Gastroesophageal sphincter (tissue), 4 donors: ENCODE results near the gene IL2RA. TPM values are rescaled to one million over a fixed set of nuclear protein-coding genes. Genes with fewer than 3 reads are reported as not detected.

Experiments used
- ATAC-seq: fragments of 150-250 bp; one replicate; pipeline ENCODE4 v1.9.1; 2016; ENCODE audit warnings: mild to moderate bottlenecking, moderate library complexity
- H3K27ac ChIP-seq, 4 donors: fragments of 200-600 bp; sonication (generic) in 3 of 4; 1 replicate in 3 of 4; 2 replicates in 1 of 4; pipeline ENCODE4 v1.5.1; 2016 to 2019
- H3K27me3 ChIP-seq: fragments of 200-600 bp; sonication (generic); one replicate; pipeline ENCODE4 v1.5.1; 2019
- H3K36me3 ChIP-seq, 2 donors: fragments of 200-600 bp; sonication (generic); one replicate each; pipeline ENCODE4 v1.5.1; 2019; ENCODE audit warnings: control low read depth in 1 of 2
- H3K4me1 ChIP-seq, 3 donors: fragments of 200-600 bp; sonication (generic); 1 replicate in 2 of 3; 2 replicates in 1 of 3; pipeline ENCODE4 v1.5.1; 2016 to 2019; ENCODE audit warnings: control low read depth in 2 of 3
- H3K4me3 ChIP-seq, 2 donors: fragments of 200-600 bp; sonication (generic); one replicate each; pipeline ENCODE4 v1.5.1; 2019; ENCODE audit warnings: mild to moderate bottlenecking in 1 of 2, moderate library complexity in 1 of 2
- H3K9me3 ChIP-seq, 3 donors: fragments of 200-600 bp; sonication (generic); one replicate each; pipeline ENCODE4 v1.5.1; 2017 to 2019; ENCODE audit warnings: control low read depth in 2 of 3
- EP300 ChIP-seq: sonication (generic); formaldehyde crosslinking; IDR thresholded peaks from one replicate; pipeline ENCODE4 v1.6.1; 2017; ENCODE audit warnings: antibody characterized with exemption, mild to moderate bottlenecking
- POLR2A ChIP-seq, 2 donors: fragments of 450-650 bp; IDR thresholded peaks; one replicate each; pipeline ENCODE4 v1.6.1; 2017; ENCODE audit warnings: antibody characterized with exemption in 2 of 2, mild to moderate bottlenecking in 2 of 2, moderate library complexity in 1 of 2
- POLR2AphosphoS5 ChIP-seq: sonication (generic); formaldehyde crosslinking; IDR thresholded peaks from one replicate; pipeline ENCODE4 v1.6.1; 2017; ENCODE audit warnings: antibody characterized with exemption
- WGBS, 2 donors: methylation state at CpG; one replicate each; pipeline ENCODE4 v1.1.5; 2018; ENCODE audit warnings: low coverage in 1 of 2; 5-methylcytosine and 5-hydroxymethylcytosine counted together
- total RNA-seq, 4 donors: library from RNA; depleted of rRNA; stranded (reverse); fragments of >200 nt; gene quantifications; one replicate each; pipeline ENCODE4 v1.1.0, GENCODE V29; 2016
- TF ChIP-seq, protein P1 (sequence below), 4 experiments: fragments of 200-600 bp in 2 of 4; fragments of 450-650 bp in 2 of 4; sonication (generic) in 1 of 4; IDR thresholded peaks; one replicate each; pipeline ENCODE4 v1.5.1; 2017 to 2019; ENCODE audit warnings: antibody characterized with exemption in 4 of 4, mild to moderate bottlenecking in 2 of 4, moderate library complexity in 2 of 4

IL2RA gene
- total RNA-seq, 4 donors from 2014 or later: 0.31 to 16.3 (median 0.50) TPM

DNA sequence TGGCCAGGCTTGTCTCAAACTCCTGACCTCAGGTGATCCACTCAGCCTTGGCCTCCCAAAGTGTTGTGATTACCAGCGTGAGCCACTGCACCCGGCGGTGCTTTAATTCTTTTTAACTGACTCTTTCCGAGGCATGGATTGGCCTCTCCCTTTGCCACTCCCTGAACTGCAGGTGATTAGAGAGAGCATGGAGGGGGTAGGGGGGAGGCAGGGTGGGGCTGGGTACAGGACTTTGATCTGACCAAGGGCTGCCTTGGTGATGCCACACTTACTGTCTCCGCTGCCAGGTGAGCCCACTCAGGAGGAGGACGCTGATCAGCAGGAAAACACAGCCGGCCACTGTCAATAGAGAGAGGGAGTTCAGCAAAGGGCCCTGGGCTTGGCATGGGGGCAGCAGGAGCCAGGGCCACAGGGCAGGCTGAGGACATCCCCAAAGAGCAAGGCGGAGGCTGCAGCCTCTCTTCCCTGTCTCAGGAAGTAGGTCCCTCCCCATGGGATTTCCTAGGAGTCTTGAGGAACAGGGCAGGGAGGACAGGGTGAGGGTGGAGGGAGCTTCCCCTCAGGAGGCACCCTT lies 44.3 kb downstream of the IL2RA start:
- no CpG with 5 or more reads among the region's 8 CpGs for WGBS, 2 donors
- H3K27ac ChIP-seq: peak overlapping the region in 3 of 4 donors; percentile 48 to 60 (median 51)
- H3K9me3 ChIP-seq: no peaks in the 10 kb centered on the region
- TF ChIP-seq POLR2A (IDR thresholded peaks at IDR 0.05) (no peak), EP300 (no peak), POLR2AphosphoS5 (no peak)
- TF ChIP-seq, protein P1, sequence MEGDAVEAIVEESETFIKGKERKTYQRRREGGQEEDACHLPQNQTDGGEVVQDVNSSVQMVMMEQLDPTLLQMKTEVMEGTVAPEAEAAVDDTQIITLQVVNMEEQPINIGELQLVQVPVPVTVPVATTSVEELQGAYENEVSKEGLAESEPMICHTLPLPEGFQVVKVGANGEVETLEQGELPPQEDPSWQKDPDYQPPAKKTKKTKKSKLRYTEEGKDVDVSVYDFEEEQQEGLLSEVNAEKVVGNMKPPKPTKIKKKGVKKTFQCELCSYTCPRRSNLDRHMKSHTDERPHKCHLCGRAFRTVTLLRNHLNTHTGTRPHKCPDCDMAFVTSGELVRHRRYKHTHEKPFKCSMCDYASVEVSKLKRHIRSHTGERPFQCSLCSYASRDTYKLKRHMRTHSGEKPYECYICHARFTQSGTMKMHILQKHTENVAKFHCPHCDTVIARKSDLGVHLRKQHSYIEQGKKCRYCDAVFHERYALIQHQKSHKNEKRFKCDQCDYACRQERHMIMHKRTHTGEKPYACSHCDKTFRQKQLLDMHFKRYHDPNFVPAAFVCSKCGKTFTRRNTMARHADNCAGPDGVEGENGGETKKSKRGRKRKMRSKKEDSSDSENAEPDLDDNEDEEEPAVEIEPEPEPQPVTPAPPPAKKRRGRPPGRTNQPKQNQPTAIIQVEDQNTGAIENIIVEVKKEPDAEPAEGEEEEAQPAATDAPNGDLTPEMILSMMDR (IDR thresholded peaks at IDR 0.05): no peak
- ATAC-seq: no peak
- peaks cover 5% of the 10 kb centered on the region for H3K27me3 ChIP-seq
- no peaks in the 10 kb centered on the region for H3K4me1 ChIP-seq
- H3K4me3 ChIP-seq: no peak overlapping the region
- no peaks in the 10 kb centered on the region for H3K36me3 ChIP-seq

DNA sequence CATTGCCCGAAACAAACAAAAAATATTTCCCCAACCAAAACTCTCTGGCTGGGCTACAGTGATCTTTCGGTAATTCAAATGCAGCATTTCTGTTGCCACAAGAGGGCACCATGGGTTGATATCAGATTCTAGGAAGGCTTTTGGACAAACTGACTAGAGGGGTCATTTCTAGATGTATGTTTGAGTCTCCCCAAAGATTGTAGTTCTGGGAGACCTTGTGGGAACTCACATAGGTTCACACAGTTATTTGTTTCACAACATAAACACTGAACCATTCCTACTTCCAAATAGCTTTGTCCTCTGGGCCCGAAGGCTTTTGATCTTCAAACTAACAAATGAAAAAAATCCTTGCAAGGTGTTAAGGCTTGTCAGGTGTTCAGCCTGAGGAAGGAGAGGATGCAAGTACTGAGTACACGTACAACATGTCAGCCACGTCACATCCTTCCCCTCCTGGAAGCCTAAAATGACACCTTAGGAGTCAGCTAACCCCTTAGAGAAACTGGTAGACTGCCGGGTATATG lies 47.9 kb downstream of the IL2RA start:
- no peak overlapping the region for H3K4me3 ChIP-seq
- 51 to 65% methylated on average over 6 of the region's 6 CpGs for WGBS, 2 donors
- peaks cover 3% of the 10 kb centered on the region for H3K27me3 ChIP-seq
- TF ChIP-seq, protein P1 (IDR thresholded peaks at IDR 0.05): peak; percentile 34 to 68 (median 62)
- TF ChIP-seq EP300: no peak
- H3K9me3 ChIP-seq: no peaks in the 10 kb centered on the region
- peak overlapping the region in 1 of 4 donors; percentile 6 for H3K27ac ChIP-seq
- no peaks in the 10 kb centered on the region for H3K4me1 ChIP-seq
- H3K36me3 ChIP-seq: no peaks in the 10 kb centered on the region
- peak; percentile 44 for ATAC-seq

DNA sequence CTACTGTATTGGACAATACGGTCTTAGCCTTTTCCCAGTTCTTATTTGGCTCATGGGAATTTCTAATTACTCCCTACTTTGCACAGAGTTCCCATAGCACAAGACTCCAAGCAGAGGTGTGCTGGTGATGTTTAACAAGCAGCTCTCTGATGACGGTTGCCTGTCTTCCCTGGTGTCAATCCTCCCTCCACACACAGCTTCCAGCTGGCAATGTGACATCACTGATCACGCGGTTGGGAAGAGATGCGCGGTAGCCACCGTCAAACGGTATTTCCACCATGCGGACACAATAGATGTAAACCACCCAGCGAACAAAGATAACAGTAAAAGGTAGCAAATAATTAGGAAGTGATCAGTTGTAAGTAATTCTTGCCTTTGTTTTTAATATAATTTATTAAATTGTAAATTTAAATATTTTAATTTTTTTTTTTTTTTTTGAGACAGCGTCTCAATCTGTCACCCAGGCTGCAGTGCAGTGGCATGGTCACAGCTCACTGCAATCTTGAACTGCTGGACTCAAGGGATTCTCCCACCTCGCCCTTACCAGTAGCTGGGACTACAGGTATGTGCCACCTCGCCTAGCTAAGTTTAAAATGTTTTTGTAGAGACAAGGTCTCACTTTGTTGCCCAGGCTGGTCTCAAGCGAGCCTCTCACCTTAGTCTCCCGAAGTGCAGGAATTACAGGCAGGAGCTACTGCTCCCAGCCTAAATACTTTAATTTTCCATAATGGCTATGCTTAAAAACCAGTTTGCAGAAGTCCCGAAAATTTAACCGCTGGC lies 48.6 kb downstream of the IL2RA start:
- Histone ChIP-seq H3K27me3 (peaks cover 3% of the 10 kb centered on the region), H3K4me3 (no peak overlapping the region), H3K36me3 (no peaks in the 10 kb centered on the region), H3K27ac (peak overlapping the region in 1 of 4 donors; percentile 6), H3K4me1 (no peaks in the 10 kb centered on the region), H3K9me3 (no peaks in the 10 kb centered on the region)
- no peak for ATAC-seq
- no peak for TF ChIP-seq EP300
- no peak for TF ChIP-seq POLR2AphosphoS5
- TF ChIP-seq, protein P1 (IDR thresholded peaks at IDR 0.05): no peak
- no peak for TF ChIP-seq POLR2A (IDR thresholded peaks at IDR 0.05)
- 80 to 84% methylated on average over 9 to 17 of the region's 17 CpGs for WGBS, 2 donors

DNA sequence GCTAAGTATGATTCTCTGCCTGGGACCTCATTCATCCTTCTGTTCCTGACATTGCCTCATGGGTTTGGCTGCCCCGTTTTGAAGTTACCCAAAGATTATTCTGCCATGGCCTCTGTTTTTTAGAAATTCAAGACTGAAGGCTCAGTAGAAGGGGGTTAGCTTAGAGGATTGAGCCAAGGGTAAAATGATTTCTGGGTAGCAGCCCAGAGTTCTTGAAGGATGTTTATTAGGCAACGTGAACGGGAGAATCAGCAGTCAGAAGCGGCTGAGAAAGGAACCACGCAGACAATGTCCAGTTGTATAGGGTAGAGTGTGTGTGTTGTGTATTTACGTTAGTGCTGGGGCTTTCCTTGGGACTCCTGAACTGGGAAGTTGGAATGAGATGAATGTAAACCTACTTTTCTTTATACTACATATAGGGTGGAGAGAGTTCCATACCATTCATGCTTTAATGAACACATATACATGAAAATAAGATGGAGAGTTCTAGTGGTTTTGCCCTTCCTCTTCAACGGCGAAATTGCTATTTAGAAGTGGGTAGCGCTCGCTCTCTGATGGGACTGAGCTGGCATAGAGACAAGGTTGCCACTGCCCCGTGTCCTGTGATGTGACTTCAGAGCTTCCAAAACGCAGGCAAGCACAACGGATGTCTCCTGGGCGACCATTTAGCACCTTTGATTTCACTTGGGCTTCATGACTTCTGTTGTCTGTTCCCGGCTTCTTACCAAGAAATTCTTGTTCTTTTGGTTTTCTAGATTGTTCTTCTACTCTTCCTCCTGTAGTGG lies 49.9 kb downstream of the IL2RA start:
- Histone ChIP-seq H3K27ac (no peak overlapping the region), H3K4me3 (no peak overlapping the region), H3K27me3 (peaks cover 3% of the 10 kb centered on the region), H3K9me3 (peaks cover 0 to 10% (median 0%) of the 10 kb centered on the region in 3 donors), H3K4me1 (no peaks in the 10 kb centered on the region), H3K36me3 (no peaks in the 10 kb centered on the region)
- TF ChIP-seq POLR2A (IDR thresholded peaks at IDR 0.05) (no peak), POLR2AphosphoS5 (no peak)
- 72 to 75% methylated on average over 15 of the region's 15 CpGs for whole genome bisulfite sequencing, 2 donors
- ATAC-seq: no peak

DNA sequence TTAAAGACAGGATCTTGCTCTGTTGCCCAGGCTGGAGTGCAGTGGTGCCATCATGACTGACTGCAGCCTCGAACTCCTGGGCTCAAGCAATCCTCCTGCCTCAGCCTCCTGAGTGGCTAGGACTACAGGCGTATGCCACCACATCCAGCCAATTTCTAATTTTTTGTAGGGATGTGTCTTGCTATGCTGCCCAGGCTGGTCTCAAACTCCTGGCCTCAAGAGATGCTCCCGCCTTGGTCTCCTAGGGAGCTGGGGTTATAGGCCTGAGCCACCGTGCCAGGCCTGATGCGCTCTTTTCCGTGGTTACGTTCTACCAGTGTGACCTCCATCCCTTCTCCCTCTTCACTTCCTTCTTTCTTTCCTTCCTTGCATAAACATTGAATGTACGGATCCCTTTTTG lies 50.6 kb downstream of the IL2RA start:
- Histone ChIP-seq H3K27ac (no peak overlapping the region), H3K4me1 (no peaks in the 10 kb centered on the region), H3K4me3 (no peak overlapping the region), H3K27me3 (peaks cover 3% of the 10 kb centered on the region), H3K36me3 (no peaks in the 10 kb centered on the region), H3K9me3 (peaks cover 0 to 14% (median 0%) of the 10 kb centered on the region in 3 donors)
- TF ChIP-seq, protein P1 (IDR thresholded peaks at IDR 0.05): no peak
- TF ChIP-seq POLR2AphosphoS5 (no peak), POLR2A (IDR thresholded peaks at IDR 0.05) (no peak), EP300 (no peak)
- no peak for ATAC-seq
- WGBS, 2 donors: 92 to 98% methylated on average over 6 to 7 of the region's 8 CpGs
